NCI-H1436 treated with DMSO at 0.1 percent for 48 hours (cell line): ENCODE measurements around the gene GTF2H4.

Experiments
- DNase-seq: peaks from one replicate; lab custom pipeline; 2025; lab: John Stamatoyannopoulos, UW

Gene GTF2H4

GRCh38 chr6:30955367-30956042, 47.5 kb downstream of the GTF2H4 start:
- no peak for DNase-seq

- no peak for DNase-seq
Measured at GRCh38 chr6:30957716-30958115, 49.7 kb downstream of the GTF2H4 start.

GRCh38 chr6:30960907-30961673, 53.1 kb downstream of the GTF2H4 start:
- DNase-seq: no peak

- no peak for DNase-seq
Measured at GRCh38 chr6:30962716-30963115, 54.7 kb downstream of the GTF2H4 start.

- no peak for DNase-seq
Measured at GRCh38 chr6:30963641-30964040, 55.6 kb downstream of the GTF2H4 start.
